IgD-negative memory B cell (primary cell): ENCODE data around the gene RSAD2. TPM values are rescaled to one million over a fixed set of nuclear protein-coding genes. Genes with fewer than 3 reads are reported as not detected.
A peak's percentile ranks its signal among the peaks of the same experiment; 100 is the strongest.

Source experiments
- H3K27ac Mint-ChIP-seq, 3 donors: one replicate each; pipeline ENCODE4 v1.8.0; 2020 to 2022; ENCODE audit warnings: mild to moderate bottlenecking in 3 of 3, mixed read lengths in 3 of 3, moderate library complexity in 1 of 3
- H3K27me3 Mint-ChIP-seq: one replicate; pipeline ENCODE4 v1.8.0; 2021; ENCODE audit warnings: mixed read lengths
- H3K36me3 Mint-ChIP-seq: one replicate; pipeline ENCODE4 v1.8.0; 2020; ENCODE audit warnings: mild to moderate bottlenecking, mixed read lengths
- H3K4me1 Mint-ChIP-seq, 3 donors: one replicate each; pipeline ENCODE4 v1.8.0; 2020 to 2022; ENCODE audit warnings: mixed read lengths in 3 of 3, mild to moderate bottlenecking in 1 of 3
- H3K4me3 Mint-ChIP-seq, 4 donors: one replicate each; pipeline ENCODE4 v1.8.0; 2020 to 2022; ENCODE audit warnings: mild to moderate bottlenecking in 4 of 4, mixed read lengths in 4 of 4, moderate library complexity in 3 of 4
- H3K9me3 Mint-ChIP-seq, 3 donors: one replicate each; pipeline ENCODE4 v1.8.0; 2020 to 2021; ENCODE audit warnings: mixed read lengths in 3 of 3, mild to moderate bottlenecking in 1 of 3
- polyA plus RNA-seq: library from polyadenylated mRNA; unstranded; fragments of 300-500 nt; fragmentation: Illumina TruSeq; gene quantifications from one replicate; pipeline ENCODE4 v1.2.3, GENCODE V29; 2021

RSAD2 gene
- polyA plus RNA-seq, 1 donor from 2014 or later: 3.3 TPM

GRCh38 chr2:6945821-6946220 is 68.2 kb downstream of the RSAD2 start:
- H3K4me1 Mint-ChIP-seq: peaks cover 11 to 14% (median 12%) of the 10 kb centered on the region in 3 donors
- no peak overlapping the region for H3K4me3 Mint-ChIP-seq
- peaks cover 7% of the 10 kb centered on the region for H3K36me3 Mint-ChIP-seq
- H3K27ac Mint-ChIP-seq: peak overlapping the region in 1 of 3 donors; percentile 34
- no peaks in the 10 kb centered on the region for H3K9me3 Mint-ChIP-seq
- H3K27me3 Mint-ChIP-seq: peaks cover 1% of the 10 kb centered on the region

GRCh38 chr2:6946722-6947121 is 69.1 kb downstream of the RSAD2 start:
- peaks cover under 1% of the 10 kb centered on the region for H3K27me3 Mint-ChIP-seq
- H3K4me1 Mint-ChIP-seq: peaks cover 11 to 14% (median 12%) of the 10 kb centered on the region in 3 donors
- H3K4me3 Mint-ChIP-seq: no peak overlapping the region
- peaks cover 2% of the 10 kb centered on the region for H3K36me3 Mint-ChIP-seq
- H3K27ac Mint-ChIP-seq: no peak overlapping the region
- H3K9me3 Mint-ChIP-seq: no peaks in the 10 kb centered on the region

Other genes with a start within 250 kb of the RSAD2 start
- gene CMPK2, start 11.9 kb upstream of the RSAD2 start, polyA plus RNA-seq: 4.6 TPM
- 0.83 TPM for gene RNF144A, start 39.6 kb downstream of the RSAD2 start, polyA plus RNA-seq